ENCODE results near the gene NR2F1-AS1. TPM values are rescaled to one million over a fixed set of nuclear protein-coding genes. Genes with fewer than 3 reads are reported as not detected.

The NR2F1-AS1 gene
- total RNA-seq, 6 experiments from 2014 or later, result 22.9 to 26.2 (median 24.8) TPM

GRCh38 chr5:93594591-93595419 lies 13.8 kb upstream of the NR2F1-AS1 start:
- no peak overlapping the region for H3K4me3 Mint-ChIP-seq
- H3K4me1 Mint-ChIP-seq (ENCODE audit: low read depth), result peaks cover 9% of the 10 kb centered on the region
- TF ChIP-seq, protein P1, sequence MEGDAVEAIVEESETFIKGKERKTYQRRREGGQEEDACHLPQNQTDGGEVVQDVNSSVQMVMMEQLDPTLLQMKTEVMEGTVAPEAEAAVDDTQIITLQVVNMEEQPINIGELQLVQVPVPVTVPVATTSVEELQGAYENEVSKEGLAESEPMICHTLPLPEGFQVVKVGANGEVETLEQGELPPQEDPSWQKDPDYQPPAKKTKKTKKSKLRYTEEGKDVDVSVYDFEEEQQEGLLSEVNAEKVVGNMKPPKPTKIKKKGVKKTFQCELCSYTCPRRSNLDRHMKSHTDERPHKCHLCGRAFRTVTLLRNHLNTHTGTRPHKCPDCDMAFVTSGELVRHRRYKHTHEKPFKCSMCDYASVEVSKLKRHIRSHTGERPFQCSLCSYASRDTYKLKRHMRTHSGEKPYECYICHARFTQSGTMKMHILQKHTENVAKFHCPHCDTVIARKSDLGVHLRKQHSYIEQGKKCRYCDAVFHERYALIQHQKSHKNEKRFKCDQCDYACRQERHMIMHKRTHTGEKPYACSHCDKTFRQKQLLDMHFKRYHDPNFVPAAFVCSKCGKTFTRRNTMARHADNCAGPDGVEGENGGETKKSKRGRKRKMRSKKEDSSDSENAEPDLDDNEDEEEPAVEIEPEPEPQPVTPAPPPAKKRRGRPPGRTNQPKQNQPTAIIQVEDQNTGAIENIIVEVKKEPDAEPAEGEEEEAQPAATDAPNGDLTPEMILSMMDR (IDR thresholded peaks at IDR 0.05), result no peak
- peaks cover 22% of the 10 kb centered on the region for H3K36me3 Mint-ChIP-seq (ENCODE audit: low read depth)
- H3K9me3 Mint-ChIP-seq, result peaks cover 5% of the 10 kb centered on the region; the same call in 1 of the 2 replicates
- no peak for DNase-seq
- H3K27me3 Mint-ChIP-seq (ENCODE audit: insufficient read depth), result peaks cover 3% of the 10 kb centered on the region; the same call in 1 of the 2 replicates
- no peak overlapping the region for H3K27ac Mint-ChIP-seq

DNA sequence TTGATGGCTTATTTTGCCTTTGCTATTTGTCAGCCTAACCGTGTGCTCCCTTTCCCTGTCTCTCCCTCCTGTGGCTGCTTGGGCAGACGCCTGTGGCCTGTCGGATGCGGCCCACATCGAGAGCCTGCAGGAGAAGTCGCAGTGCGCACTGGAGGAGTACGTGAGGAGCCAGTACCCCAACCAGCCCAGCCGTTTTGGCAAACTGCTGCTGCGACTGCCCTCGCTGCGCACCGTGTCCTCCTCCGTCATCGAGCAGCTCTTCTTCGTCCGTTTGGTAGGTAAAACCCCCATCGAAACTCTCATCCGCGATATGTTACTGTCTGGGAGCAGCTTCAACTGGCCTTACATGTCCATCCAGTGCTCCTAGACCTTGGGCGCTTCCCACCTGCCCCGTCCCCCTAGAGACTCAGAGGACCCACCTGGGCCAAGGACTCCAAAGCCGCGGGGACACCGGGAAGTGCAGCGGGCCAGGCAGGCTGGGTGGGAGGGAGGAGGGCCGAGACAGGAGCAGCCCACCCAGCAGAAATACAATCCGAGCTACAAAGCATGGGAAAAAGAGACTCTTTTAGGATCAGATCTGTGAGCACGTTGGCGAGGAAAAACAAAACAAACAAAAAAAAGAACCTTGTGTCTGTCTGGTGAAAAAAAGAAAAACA lies 12.6 kb upstream of the NR2F1-AS1 start:
- Mint-ChIP-seq H3K27ac (no peak overlapping the region), H3K9me3 (peaks cover 8% of the 10 kb centered on the region; the same call in 1 of the 2 replicates), H3K4me3 (no peak overlapping the region), H3K36me3 (ENCODE audit: low read depth) (peaks cover 29% of the 10 kb centered on the region), H3K4me1 (ENCODE audit: low read depth) (peaks cover 21% of the 10 kb centered on the region), H3K27me3 (ENCODE audit: insufficient read depth) (peaks cover 3% of the 10 kb centered on the region)
- TF ChIP-seq, protein P1 (IDR thresholded peaks at IDR 0.05), result no peak
- DNase-seq, result no peak

GRCh38 chr5:93592883-93593282 lies 11.9 kb upstream of the NR2F1-AS1 start:
- DNase-seq, result no peak
- peaks cover 21% of the 10 kb centered on the region for H3K4me1 Mint-ChIP-seq (ENCODE audit: low read depth)
- H3K9me3 Mint-ChIP-seq, result peaks cover 9% of the 10 kb centered on the region; the same call in 1 of the 2 replicates
- H3K4me3 Mint-ChIP-seq, result no peak overlapping the region
- peaks cover 31% of the 10 kb centered on the region for H3K36me3 Mint-ChIP-seq (ENCODE audit: low read depth)
- peaks cover 3% of the 10 kb centered on the region for H3K27me3 Mint-ChIP-seq (ENCODE audit: insufficient read depth)
- TF ChIP-seq, protein P1 (IDR thresholded peaks at IDR 0.05), result no peak
- no peak overlapping the region for H3K27ac Mint-ChIP-seq

DNA sequence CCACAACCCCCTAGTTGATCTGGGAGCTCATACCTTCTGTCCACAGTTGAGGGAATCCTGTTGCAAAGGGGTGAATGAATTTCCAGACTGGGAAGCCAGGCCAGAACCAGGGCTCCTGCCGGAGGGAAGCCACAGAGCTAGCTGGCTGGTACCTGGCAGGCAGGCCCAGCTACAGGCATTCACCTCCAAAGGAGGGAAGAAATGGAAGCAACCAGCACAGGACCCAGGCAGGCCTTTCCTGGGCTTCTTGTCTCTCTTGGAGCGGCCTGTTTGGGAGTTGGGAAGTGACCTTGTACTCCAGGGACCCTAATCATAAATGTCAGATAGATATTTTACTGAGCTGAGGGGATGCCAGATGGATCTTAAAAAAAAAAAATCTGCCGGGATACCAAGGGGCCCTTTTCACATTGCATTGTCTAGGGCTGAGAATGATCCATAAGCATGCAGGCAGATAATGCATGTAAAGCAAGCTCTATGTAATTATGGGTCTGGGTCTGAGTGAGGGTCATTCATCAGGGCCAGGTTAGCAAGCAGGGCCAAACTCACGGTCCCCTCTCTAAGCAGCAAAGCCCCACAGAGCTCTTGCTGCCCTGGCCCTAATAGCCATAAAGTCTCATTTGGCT lies 10.4 kb upstream of the NR2F1-AS1 start:
- TF ChIP-seq, protein P1 (IDR thresholded peaks at IDR 0.05), result no peak
- Mint-ChIP-seq H3K27me3 (ENCODE audit: insufficient read depth) (peaks cover 3% of the 10 kb centered on the region), H3K4me3 (no peak overlapping the region), H3K36me3 (ENCODE audit: low read depth) (peaks cover 31% of the 10 kb centered on the region), H3K4me1 (ENCODE audit: low read depth) (peaks cover 34% of the 10 kb centered on the region), H3K27ac (no peak overlapping the region), H3K9me3 (peaks cover 9% of the 10 kb centered on the region; the same call in 1 of the 2 replicates)
- DNase-seq, result no peak

GRCh38 chr5:93590493-93590892 lies 9.5 kb upstream of the NR2F1-AS1 start:
- no peak overlapping the region for H3K27ac Mint-ChIP-seq
- peaks cover 3% of the 10 kb centered on the region; the same call in 1 of the 2 replicates for H3K9me3 Mint-ChIP-seq
- no peak for DNase-seq
- no peaks in the 10 kb centered on the region; the same call in 1 of the 2 replicates for H3K27me3 Mint-ChIP-seq (ENCODE audit: insufficient read depth)
- TF ChIP-seq, protein P1 (IDR thresholded peaks at IDR 0.05), result no peak
- peaks cover 42% of the 10 kb centered on the region for H3K4me1 Mint-ChIP-seq (ENCODE audit: low read depth)
- peaks cover 26% of the 10 kb centered on the region for H3K36me3 Mint-ChIP-seq (ENCODE audit: low read depth)
- no peak overlapping the region for H3K4me3 Mint-ChIP-seq

Measured in HFFc6 (cell line).